Tibial artery (tissue), 4 donors: ENCODE data around the gene NSMF.
A peak's percentile ranks its signal among the peaks of the same experiment; 100 is the strongest.

Experiments used
- DNase-seq, 2 donors: peaks; one replicate each; pipeline ENCODE4 v3.0.0-alpha.2; 2019
- H3K27ac ChIP-seq, 2 donors: fragments of 200-600 bp; sonication (generic) in 1 of 2; 1 replicate in 1 of 2; 2 replicates in 1 of 2; pipeline ENCODE4 v1.5.1; 2018 to 2019; ENCODE audit warnings: mild to moderate bottlenecking in 1 of 2
- H3K27me3 ChIP-seq, 2 donors: fragments of 200-600 bp; sonication (generic) in 1 of 2; one replicate each; pipeline versions ENCODE4 v1.5.1 to v1.6.0; 2016 to 2019
- H3K36me3 ChIP-seq, 3 donors: fragments of 200-600 bp; sonication (generic) in 2 of 3; one replicate each; pipeline ENCODE4 v1.5.1; 2016 to 2019; ENCODE audit warnings: mild to moderate bottlenecking in 2 of 3
- H3K4me1 ChIP-seq, 4 donors: fragments of 200-600 bp; sonication (generic) in 2 of 4; 1 replicate in 3 of 4; 2 replicates in 1 of 4; pipeline ENCODE4 v1.5.1; 2016 to 2019
- H3K4me3 ChIP-seq, 2 donors: fragments of 200-600 bp; sonication (generic) in 1 of 2; 1 replicate in 1 of 2; 2 replicates in 1 of 2; pipeline ENCODE4 v1.5.1; 2018 to 2019; ENCODE audit warnings: mild to moderate bottlenecking in 2 of 2
- H3K9me3 ChIP-seq, 3 donors: fragments of 200-600 bp; sonication (generic) in 1 of 3; one replicate each; pipeline ENCODE4 v1.5.1; 2016 to 2019
- CTCF ChIP-seq, 2 experiments: fragments of 200-600 bp in 1 of 2; fragments of 450-650 bp in 1 of 2; IDR thresholded peaks; one replicate each; pipeline ENCODE4 v1.5.1; 2017 to 2019; ENCODE audit warnings: antibody characterized with exemption in 2 of 2, mild to moderate bottlenecking in 1 of 2, moderate library complexity in 1 of 2
- intact Hi-C: fragments of 100-400 bp; cut with DNase I; formaldehyde crosslinking; loops from one replicate; pipeline ENCODE4 v1.15.0; 2023; ENCODE audit warnings: low total_unique reads

Gene NSMF

DNA sequence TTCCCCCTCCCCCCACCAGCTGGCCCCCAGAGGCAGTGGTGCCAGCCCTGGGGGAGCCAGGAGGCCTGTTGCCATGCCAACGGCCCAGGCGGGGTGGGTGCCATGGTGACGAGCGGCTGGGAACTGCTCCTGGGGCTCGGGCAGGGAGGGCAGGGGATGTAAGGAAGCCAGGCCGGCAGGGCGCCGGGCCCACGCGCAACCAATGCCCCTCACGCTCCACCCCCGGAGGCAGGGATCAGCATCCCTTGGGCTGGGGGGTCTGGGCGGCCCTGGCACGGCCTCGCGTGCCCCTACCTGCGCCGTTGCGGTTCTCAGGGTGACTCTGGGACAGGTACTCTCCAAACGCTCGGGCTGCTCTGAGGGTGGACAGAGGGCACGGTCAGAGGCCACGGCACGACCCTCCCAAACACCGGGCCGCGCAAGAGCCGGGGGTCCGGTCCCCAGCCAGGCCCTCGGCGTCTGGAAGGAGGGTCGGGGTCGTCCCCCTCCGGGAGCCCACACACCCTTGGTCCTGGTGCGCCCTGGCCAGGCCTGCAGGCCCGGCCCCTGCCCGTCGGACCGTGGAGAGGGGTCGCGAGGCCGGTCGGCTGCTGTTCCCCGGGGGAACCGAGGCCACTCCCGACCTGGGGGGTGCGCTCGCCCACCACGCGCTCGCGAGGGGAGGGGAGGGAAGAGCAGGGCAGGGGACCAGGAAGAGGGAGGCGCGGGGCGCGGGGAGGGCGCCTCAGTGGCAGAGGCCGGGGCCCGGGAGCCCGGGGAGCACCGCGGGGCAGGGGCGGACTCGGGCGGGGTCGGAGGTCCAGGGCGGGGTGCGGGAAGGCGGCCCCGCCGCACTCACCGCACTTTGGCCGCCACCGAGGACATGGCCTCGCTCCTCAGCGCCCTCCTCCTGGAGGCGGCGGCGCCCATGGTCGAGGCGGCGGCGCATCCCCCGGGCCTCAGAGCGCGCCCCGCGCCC lies 661 bp downstream of the NSMF start:
- DNase-seq: peak; percentile 33 to 80
- H3K4me1 ChIP-seq: peaks cover 6 to 60% (median 56%) of the 10 kb centered on the region in 4 donors
- no peaks in the 10 kb centered on the region for H3K27me3 ChIP-seq
- TF ChIP-seq CTCF (IDR thresholded peaks at IDR 0.05): no peak
- peaks cover 6 to 43% (median 23%) of the 10 kb centered on the region in 3 donors for H3K36me3 ChIP-seq
- H3K4me3 ChIP-seq: peak overlapping the region; percentile 75 to 95
- H3K9me3 ChIP-seq: no peaks in the 10 kb centered on the region
- intact Hi-C loops: no loop called here
- peak overlapping the region; percentile 85 to 86 for H3K27ac ChIP-seq

DNA sequence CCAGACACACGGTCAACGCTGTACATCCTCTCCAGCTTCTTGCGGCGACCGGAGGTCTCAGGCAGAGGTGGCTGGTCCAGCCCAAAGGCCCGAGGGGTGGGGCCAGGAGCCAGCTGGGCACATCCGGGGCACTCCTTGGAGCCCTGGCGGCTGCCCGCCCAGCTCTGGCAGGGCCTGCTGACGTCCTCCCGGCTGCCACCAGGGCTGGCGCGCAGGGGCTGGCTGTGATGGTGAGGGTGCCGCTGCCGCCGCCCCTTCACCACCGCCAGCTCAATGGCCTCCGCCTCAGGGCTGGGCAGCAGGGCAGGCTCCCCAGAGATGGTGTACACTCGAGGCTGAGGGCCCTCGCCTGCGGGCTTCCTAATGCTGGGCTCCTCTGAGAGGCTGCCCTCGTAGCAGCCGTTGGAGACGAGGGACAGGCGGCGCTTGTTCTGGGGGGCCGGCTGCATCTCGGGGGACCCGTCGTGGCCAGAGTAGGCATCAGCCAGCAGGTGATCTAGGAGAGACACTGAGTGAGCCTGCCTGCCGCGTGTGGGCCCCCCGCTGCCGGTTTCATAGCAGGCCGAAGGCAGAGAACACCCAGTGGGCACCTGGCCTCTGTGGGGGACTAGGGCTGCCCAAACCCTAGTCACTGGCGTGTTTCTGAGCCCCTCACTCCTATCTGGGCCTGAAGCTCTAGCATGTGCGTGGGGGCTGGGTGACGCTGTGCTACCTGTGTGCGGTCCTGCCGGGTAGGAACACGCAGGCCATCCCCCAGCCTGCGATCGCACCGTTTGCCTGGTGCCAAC lies 1.5 kb downstream of the NSMF start:
- Histone ChIP-seq H3K4me3 (peak overlapping the region; percentile 75 to 95), H3K4me1 (peaks cover 6 to 65% (median 58%) of the 10 kb centered on the region in 4 donors), H3K27me3 (no peaks in the 10 kb centered on the region), H3K9me3 (no peaks in the 10 kb centered on the region), H3K36me3 (peaks cover 14 to 43% (median 32%) of the 10 kb centered on the region in 3 donors), H3K27ac (peak overlapping the region; percentile 85 to 86)
- intact Hi-C loops: no loop called here
- TF ChIP-seq CTCF (IDR thresholded peaks at IDR 0.05): no peak
- DNase-seq: peak; percentile 20 to 73

DNA sequence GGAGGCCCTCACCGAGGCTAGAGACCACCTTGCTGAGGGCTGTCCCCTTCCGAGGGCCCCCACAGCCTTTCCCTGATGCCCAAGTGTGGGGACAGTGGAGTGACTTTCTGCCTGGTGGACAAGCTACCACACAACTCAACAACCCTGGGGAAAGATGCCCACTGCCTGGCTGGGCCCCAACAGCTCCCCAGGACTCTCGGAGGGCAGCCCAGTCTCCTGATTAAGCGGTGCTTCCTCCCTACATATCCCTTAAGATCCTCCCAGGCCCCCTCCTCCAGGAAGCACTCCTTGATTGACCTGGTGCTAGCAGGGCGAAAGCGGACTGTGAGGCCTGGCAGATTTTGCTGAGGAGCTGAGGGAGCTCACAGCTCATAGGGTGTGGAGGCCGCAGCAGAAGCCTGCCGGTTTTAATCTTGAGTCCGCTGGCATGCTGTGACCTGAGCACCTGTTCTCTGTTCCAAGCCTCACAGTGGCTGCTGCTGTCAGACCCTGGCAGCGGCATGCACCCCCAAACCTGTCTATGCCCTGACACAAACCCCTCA lies 2.2 kb downstream of the NSMF start:
- H3K9me3 ChIP-seq: no peaks in the 10 kb centered on the region
- peak overlapping the region; percentile 85 to 86 for H3K27ac ChIP-seq
- H3K4me1 ChIP-seq: peaks cover 6 to 65% (median 58%) of the 10 kb centered on the region in 4 donors
- peaks cover 18 to 42% (median 37%) of the 10 kb centered on the region in 3 donors for H3K36me3 ChIP-seq
- peak overlapping the region in 1 of 2 donors; percentile 95 for H3K4me3 ChIP-seq
- no peak for TF ChIP-seq CTCF (IDR thresholded peaks at IDR 0.05)
- intact Hi-C loops: no loop called here
- H3K27me3 ChIP-seq: no peaks in the 10 kb centered on the region
- DNase-seq: peak in 1 of 2 donors; percentile 70

GRCh38 chr9:137456061-137456863 lies 2.9 kb downstream of the NSMF start:
- H3K36me3 ChIP-seq: peaks cover 18 to 37% (median 36%) of the 10 kb centered on the region in 3 donors
- TF ChIP-seq CTCF (IDR thresholded peaks at IDR 0.05): no peak
- no peaks in the 10 kb centered on the region for H3K27me3 ChIP-seq
- H3K27ac ChIP-seq: peak overlapping the region; percentile 85 to 86
- intact Hi-C loops: no loop called here
- H3K4me3 ChIP-seq: peak overlapping the region in 1 of 2 donors; percentile 95
- peaks cover 6 to 65% (median 58%) of the 10 kb centered on the region in 4 donors for H3K4me1 ChIP-seq
- peak in 1 of 2 donors; percentile 63 for DNase-seq
- H3K9me3 ChIP-seq: no peaks in the 10 kb centered on the region
